Stimulated activated CD4-positive, alpha-beta T cell treated with anti-CD3 and anti-CD28 coated beads, Interleukin-2, amount 100 ng/mL, for 24 hours (primary cell): ENCODE results near the gene RPRML.
"Not testable (repeated sequence)": the region's sequence is repeated elsewhere in the genome, so short reads cannot be mapped to it uniquely, and the experiment has no call there.

ENCODE experiments used
- DNase-seq, 2 donors: peaks; one replicate each; pipeline ENCODE4 v3.0.0-alpha.2; 2020

The RPRML gene

DNA sequence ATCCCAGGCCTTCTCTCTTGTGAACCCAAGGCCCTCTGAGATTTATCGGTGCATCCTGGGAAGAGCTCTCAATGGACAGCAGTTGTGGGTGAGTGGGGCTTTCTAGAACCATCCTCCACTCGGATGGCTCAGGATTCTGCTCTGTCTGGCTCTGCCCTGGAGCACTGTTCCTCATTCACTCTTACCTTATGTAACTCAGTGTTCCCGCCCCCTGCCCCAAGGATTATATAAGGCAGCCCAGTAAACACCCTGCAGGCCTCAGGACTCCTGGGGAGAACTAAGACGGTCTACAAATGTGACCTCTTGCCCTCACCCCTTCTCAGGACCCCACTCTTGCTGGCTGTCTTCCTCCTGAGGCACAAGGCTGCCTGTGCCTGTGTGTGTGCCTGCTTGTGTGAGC lies 3.8 kb downstream of the RPRML start:
- DNase-seq = no peak

DNA sequence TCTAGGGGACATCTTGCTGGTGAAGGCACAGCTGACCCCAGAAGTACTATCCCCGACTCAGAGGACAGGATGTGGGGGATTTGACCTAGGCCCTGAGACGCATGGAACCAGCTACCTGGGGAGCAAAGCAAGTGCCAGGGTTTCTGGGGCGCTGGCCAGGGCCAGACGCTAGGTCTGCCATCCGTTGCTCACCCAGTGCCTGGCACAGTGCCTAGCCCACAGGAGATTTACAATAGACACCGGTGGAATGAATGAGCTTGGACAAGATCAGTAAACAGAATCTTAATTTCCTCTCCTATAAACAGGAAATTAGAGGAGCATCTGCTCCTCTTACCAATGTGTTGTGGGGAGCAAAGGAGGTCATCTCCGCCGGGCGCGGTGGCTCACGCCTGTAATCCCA lies 5.0 kb downstream of the RPRML start:
- DNase-seq = no peak

DNA sequence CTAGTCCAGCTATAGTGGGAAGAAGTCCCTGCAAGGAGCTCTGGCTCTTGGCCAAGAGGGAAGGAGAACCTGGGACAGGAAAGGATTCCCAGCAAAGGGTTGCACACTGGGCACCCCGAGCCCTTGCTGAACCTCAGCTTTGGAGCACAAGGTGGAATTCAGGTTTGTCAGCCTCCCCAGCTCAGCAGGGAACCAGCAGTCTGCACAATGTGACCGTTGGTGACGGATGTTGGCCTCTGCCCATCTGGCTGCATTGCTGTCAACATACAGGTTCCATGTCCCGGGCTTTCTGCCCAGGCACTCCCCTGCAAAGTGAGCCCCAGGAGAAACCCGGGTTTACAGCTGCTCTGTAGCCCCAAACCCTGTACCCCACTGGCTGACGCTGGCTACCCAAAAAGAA lies 6.7 kb downstream of the RPRML start:
- no peak for DNase-seq

DNA sequence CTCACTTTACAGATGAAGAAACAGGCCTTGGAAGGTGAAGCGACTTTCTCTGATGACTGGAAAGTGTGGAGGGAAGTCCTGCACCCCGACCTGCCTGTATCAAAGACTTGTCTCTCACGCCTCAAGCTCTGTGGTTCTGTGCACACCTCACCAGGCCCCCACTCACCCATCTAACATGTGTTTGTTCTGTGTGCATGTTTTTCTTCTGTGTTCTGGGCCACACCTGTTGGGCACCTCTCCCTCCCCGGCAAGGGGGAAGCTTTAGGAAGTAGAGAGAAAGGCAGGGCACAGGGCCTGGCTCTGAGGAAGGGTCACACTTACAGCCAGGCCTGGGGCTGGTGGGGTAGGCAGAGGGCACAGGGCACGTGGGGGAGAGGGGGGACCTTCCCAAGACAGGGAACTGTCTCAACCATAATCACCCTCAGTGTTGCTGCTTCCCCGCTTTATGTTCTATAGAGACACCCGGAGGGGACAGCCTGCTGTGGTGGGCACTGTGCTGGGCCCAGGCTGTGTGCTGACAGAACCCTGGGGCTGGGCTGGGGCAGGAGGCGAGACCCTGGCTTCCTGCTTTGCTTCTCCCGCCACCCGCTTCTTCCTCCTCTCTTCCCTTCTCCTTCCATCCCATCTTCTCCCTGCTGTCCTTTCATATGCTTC lies 7.3 kb downstream of the RPRML start:
- DNase-seq = no peak

DNA sequence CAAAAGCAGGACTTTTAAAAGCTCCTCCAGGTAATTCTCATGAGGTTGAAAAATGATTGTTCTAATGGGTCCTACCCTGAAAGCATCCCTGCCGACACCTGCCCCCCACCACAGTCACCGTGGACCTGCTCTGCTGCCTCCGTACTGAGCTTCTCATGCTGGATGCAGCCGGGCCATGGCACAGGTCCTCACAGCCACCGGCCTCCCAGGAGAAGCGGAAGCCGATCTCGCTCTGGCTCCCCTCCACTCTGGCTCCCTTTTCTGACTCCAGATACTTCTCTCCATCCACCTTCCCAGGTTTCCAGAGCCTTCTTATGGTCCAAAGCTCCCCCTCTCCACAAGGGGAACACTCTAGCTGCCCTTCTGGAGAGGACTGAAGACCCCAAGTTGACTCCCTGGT lies 10.2 kb downstream of the RPRML start:
- no peak for DNase-seq

DNA sequence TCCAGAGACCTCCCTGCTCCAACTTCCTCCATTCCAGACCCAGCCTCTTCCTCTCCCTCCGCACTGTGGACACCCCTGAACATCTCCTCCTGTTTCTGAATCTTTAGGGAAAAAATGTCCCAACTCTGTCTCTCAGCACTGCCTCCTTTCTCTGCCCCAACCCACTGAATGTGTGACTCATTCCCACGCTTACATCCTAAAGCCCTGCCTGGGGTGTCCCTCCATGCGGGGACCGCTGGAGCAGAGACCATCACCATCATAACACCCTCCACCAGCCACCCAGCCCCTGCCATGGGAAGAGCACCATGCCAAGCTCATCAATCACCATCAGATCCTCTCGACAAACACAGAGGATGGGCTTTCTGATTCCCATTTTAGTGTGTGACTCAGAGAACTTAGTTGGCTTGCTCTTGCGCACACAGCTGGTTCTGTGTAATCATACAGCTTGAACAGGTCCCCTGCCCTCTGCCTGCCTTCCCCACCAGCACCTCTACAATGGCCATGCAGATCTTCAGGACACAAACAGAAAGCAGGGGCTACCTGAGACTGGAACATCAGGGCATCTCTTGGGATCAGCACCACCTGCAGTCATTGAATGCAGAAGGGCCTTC lies 10.7 kb downstream of the RPRML start:
- DNase-seq = no peak

DNA sequence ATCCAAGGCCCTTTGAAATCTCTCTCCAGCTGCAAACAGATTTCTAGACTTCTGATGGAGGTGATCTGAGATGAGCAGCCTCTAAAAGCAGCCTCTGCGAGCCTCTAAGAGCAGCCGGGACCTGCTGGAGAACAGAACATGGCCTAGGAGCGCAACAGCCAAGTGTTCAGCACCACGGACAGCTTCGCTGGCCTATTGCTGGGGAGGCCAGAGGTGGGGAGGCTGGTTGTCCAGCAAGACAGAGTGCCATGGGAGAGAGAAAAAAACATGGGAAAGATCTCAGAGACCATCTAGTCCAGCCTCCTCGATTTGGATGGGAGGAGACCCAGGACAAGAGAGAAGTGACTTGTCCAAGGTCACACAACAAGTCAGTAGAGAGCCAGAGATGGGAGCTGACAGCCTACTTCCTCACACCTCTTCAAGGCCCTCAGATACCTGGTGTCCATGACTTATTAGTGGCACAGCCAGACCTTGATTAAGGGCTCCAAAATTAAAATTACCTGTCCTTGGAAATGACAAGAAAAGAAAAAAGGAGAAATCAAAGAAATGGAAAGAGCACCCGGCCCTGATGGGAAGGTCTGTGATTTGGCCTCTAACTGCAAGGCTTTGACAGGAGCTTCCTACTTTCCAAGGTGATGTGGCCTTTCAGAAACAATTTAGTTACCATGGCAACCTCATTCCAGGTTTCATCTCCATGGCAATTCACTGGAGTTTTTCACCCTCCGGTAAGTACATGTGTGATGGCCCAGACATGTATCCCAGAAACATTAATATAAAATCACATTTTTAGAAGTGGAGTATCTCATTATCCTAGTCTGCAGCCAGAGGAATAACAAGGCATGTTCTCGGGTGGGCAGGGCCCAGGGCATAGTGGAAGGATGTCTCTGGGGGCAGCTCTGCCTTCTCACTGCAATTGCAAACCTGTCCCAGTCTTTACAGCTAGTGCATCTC lies 14.5 kb downstream of the RPRML start:
- no peak for DNase-seq

DNA sequence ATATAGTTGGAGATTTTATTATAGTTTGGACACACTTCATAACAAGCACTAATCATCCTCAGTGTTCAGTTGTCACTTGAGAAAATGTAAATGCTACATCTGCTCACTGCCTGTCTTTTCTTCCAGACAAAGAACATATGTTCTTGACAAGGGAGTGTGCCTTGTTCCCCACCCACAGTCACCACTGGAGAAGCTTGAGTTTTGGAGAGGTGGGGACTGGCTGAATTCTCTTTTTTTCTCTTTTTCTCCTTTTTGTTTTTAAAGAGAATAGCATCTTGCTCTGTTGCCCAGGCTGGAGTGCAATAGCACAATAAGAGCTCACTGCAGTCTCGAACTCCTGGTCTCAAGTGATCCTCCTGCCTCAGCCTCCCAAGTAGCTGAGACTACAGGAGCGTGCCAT lies 15.5 kb downstream of the RPRML start:
- no peak for DNase-seq

DNA sequence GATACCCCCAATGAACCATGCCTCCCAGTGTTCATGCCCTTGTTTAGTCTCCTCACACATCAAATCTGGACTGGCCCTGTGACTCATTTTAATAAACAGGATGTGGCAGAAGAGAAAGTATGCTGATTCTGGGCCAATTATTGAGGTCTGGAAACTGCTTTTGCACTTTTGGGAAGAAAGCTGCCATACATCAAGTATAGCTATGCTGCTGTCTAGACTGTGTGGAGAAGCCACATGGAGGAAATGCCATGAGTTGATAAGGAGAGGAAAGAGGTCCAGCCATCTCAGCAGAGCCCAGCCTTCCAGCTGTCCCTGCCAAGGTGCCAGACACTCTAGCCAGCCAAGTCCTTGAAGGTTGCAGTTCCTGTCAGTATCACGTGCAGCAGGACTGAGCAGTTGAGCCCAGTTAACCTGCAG lies 16.7 kb downstream of the RPRML start:
- no peak for DNase-seq

DNA sequence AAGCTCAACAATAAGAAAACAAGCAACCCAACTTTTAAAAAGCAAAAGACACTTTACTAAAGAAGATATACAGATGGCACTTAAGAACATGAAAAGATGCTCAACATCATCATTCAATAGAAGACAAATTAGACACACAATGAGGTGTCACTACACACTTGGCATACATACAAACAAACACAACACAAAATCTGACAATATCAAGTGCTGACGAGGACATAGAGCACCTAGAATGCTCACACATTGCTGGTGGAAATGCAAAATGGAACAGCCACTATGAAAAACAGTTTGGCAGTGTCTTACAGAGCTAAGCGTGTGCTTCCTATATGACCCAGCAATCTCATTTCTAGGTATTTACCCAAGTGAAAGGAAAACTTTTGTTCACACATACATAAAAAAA lies 18.9 kb downstream of the RPRML start:
- no peak for DNase-seq

DNA sequence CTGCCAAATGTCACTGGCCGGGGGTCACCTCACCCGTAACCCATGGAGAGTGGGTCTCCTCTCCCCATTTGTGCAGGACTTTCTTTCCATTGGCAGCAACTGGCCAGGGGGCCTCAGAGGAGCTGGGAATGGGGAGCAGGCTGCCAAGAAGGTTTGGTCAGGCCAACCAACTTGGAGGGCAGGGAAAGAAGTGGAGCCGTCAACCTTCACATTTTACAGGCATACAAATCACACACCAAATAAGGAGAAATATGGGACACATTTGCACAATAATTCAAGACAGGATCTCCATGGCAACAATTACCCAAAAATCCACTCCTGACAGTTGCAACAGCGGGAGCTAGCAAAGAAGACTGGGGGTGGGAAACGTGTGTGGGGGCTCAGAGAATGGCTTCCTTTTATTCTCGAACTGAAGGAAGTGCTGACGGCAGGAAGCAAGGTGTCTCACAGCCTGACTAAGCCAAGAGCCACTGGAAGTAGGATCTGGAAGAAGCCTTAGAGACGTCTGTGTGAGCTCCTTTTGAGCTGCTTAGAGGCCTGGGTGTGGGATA lies 20.9 kb downstream of the RPRML start:
- no peak for DNase-seq

DNA sequence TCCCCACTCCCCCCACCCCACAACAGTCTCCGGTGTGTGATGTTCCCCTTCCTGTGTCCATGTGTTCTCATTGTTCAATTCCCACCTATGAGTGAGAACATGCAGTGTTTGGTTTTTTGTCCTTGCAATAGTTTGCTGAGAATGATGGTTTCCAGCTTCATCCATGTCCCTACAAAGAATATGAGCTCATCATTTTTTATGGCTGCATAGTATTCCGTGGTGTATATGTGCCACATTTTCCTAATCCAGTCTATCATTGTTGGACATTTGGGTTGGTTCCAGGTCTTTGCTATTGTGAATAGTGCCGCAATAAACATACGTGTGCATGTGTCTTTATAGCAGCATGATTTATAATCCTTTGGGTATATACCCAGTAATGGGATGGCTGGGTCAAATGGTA lies 25.9 kb downstream of the RPRML start:
- not testable (repeated sequence) for DNase-seq

DNA sequence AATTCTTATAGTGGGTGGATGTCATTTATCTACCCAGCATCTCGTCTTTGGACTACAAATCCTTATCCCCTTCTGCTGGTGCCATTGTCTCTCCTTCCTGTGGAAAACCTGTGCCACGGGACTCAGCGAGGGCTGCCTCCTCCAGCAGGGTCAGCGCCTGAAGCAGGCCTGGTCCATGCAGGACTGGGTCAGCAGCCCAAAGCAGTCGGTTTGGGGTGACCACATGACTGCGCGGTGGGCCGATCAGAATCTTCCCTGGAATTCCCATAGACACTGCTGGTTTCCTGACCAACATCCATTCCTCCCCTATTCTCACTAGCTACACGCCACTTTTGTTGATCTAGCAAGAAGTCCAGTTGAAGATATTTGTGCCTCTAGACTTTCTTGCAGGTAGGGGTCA lies 26.9 kb downstream of the RPRML start:
- no peak for DNase-seq

DNA sequence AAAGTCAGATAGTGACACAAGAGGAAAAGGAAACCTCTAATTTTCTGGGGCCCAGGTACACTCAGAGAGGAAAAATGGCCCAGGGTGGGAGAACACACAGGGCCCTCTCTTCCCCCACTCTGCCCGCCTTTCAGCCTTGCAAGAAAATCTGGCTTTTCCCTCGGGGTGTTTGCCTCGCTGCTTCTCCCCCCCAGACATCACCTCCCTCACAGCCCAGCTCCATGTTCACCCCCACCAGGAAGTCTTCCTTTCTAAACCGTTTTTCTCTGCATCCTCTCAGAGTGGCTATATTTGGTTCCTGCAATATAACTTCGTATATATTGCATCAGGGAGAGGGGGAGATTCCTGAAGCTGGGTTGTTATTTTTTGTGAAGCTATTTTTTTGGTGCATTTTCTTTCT lies 27.3 kb downstream of the RPRML start:
- no peak for DNase-seq

DNA sequence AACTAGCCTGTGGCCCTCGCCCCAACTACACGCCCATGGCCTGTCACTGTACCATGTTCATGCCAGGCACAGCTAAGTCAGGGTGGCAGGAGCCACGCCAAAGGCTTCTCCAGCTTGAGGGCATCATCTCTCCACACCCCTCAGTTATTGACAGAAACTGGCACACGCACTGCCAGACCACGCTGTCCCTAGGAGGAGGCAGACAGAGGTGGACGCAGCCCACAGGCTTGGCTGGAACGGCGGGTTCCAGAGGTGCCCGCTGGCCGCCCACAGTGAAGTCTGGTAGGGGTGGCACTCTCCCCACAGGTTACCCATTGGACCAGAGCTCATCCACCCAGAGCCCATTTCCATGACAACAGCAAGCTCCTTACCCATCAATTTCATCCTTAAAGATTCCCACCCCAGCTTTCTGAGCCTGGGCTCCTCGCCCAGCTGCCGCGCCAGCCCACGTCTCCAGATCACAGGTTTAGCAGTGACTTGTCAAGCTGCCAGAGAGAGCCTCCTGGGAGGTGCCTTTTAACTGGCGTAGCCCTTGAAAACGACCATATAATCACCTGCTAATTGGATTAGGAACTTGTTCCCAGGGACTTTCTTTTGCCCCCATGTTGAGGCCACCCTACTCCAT lies 27.9 kb downstream of the RPRML start:
- DNase-seq = no peak

DNA sequence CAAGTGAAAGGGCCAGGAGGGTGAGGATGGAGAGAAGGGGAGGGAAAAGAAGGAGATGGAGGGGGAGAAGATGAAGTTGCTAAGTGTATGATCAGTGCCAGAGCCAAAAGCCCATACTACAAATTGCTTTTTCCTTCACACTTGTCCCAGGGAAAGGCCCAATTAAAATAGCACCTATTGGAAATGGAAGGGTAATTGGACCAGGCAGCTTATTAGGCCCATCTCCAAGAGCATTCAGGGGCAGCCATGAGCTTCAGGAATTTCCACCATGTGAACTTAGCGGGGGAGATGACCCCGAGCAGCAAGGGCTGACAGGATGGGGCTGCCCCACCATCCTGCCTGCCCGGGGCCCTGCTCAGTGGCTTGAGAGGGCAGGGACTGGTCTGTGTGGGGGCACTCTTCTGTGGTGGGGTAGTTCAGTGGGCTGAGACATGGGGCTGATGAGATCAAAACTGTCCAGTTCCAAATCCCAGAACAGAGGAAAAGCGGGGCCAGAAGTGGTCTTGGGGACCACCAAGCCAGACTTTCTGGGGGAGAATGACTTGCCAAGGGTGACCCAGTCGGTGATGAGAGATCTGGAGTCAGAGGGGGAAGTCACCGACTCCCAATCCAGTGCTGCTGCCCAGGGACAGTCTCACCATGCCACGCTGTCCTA lies 28.6 kb downstream of the RPRML start:
- no peak for DNase-seq

DNA sequence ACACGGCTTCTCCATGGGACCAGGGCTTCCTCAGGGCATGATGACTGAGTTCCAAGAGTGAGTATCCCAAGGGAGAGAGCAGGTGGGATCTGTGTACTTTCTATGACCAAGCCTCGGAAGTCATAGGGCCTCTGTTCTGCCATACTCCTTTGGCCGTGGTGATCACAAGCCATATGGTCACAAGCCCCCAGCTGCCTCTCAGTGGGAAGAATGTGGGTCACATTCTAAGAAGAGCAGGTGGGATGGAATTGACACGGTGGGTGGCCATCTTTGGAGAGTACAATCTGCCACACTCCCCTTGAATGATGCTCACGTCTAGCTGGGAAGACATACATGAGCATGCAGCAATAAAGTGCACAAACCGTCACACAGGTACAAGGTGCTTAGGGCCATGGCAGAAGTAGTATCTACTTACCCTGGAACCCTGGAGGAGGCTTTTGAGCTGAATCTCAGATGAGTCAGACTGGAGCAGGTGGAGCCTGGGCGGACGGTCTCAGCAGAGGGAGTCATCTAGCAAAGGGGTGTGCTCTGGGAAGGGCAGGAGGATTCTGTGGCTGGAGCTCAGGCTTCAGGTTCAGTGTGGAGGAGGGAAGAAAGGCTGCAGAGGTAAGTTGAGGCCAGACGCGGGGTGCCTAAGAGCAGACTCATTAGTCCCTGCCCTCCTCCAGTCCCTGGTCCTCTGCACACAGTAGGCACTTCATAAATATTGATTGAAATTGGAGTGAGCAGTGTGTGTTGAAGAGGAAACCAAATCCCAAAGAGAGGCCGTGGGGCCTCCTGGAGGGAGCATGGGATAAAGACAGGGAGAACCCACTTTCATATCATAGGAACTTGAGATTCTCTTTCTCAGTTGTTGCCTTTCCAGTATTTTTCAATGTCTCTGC lies 29.5 kb downstream of the RPRML start:
- DNase-seq = no peak

DNA sequence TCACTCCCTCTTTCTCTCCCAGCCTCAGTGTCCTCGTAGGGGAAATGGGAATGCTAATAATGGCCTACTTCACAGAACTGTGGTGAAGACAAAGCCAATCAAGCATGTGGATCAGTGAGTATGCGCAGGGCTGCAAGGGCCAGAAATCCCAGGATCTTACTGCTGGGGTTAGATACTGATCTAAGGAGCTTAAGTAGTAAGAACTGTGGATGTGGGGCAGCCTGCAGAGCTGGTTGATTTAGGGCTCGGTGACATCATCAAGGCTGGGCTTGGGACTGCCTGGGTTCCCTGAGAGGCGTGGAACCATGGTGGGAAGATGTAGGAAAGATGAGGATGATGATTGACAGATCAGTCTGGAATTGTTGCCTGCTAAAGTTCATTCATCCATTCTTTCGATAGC lies 30.5 kb downstream of the RPRML start:
- no peak for DNase-seq

DNA sequence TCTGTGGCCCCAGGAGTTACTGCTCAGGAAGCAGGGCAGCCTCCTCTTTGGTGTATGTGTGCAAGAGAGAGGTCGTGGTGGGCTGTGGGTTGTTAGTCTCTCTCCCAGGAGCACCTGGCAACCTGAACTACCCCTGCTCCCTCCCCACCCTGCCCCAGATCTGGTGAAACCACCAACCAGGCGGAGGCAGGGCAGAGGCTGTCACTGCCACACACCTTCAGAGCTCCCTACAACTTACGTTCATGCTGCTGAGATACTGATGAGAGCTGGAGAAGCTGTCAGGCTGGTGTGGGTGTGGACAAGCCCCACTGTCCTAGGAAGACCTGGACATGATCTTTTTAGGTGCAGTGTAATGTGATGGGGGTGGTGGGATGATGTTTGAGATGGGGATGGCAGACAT lies 31.8 kb downstream of the RPRML start:
- no peak for DNase-seq

DNA sequence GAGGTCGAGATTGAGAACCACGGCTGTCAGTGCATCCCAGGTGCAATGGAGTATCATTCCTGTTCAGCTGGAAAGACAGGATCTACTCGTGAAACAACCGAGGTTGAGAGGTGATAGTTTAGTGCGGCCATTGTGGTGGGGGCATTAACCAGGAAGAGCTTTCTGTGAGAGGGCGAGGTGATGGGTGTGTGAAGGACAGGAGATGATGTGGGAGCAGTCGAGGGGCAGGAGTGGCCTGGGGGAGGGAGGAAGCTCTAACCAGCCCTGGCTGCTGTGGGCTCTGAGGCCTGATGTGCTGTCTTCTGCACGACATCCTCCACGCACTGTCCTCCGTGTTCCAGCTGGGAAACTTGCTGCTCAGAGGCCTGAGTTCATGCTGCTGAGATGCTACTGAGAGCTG lies 34.1 kb downstream of the RPRML start:
- DNase-seq = no peak
